ENCODE results near the gene RAB8B.

The RAB8B gene

DNA sequence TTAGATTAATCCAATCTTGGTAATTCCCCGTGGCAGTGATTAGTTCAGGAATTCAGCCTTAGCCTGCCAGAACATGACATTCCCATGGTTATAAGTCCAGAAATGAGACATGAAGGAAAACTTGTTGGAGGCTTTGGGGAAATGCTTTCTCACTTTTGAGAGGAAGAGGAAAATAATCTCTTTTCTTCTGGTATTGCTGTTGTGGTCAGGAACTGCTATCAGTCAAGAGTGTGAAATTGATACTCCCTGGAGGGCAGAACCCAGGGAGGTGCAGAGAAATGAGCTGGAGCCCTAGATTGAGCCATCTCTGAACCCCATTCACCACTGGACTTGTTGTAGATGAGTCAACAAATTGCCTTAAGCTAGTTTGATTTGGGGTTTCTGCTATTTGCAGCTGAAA, 49.4 kb downstream of the RAB8B start:
- no peak for DNase-seq

DNA sequence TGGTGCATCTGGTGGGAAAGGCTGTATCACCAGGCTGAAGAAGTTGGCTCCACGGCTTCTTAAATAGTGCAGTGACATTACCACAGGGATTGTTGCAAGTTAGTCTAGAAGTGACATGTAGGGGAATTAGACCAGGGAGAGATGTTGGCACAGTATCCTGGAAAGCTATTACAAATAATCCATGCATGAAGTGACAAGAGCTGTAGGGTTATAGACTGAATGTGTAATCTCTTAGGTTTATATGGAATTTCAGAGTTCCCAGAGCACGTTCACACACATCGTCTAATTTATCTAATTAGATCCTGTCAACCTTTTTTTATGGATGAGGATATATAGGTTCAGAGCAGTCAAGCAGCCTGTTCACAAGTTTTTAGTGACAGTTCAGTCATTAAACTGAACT, 50.7 kb downstream of the RAB8B start:
- DNase-seq = no peak

DNA sequence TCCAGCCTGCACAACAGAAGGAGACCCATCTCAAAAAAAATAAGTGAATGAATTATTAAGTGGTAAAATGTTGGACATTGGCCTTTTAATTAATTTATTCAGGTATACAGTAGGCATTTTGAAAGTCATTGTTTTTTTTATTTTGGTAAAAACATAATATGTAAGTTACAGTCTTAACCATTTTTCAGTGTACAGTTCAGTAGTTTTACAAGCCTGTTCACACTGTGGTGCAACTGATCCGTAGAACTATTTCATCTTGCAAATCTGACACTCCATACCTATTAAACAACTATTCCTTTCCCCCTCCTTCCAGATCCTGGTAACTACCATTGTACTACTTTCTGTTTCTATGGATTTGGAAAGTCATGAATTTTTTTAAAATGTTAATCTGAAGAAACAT, 51.9 kb downstream of the RAB8B start:
- DNase-seq = no peak

DNA sequence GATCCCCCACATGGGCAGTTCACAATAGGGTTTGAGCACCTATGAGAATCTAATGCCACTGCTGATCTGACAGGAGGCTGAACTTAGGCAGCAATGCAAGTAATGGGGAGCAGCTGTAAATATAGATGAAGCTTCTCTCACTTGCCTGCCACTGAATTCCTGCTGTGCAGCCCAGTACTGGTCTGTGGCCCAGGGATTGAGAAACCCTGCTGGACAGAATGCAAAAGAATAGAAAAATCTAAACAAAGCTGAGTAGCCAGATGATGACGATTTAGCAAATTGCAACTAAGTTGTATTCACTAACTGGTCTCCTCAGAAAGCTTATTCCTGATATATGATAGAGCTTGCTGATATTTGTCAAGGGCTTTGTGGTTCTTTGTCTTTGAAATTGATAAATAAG, 53.7 kb downstream of the RAB8B start:
- DNase-seq = no peak

DNA sequence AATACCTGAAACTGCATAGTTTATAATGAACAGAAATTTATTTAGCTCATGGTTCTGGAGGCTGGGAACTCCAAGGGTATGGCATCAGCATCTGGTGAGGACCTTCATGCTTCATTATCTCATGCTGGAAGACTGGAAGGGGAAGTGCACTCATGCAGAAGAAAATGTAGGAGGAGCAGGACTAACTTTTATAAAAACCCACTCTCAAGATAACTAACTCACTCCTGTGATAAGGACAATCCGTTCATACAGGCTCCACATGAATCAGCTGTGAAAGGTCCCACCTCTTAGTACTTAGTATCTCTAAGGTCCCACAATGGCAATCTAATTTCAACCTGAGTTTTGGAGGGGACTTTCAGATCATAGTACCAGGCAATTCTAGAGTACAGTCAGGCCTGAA, 54.4 kb downstream of the RAB8B start:
- no peak for DNase-seq

DNA sequence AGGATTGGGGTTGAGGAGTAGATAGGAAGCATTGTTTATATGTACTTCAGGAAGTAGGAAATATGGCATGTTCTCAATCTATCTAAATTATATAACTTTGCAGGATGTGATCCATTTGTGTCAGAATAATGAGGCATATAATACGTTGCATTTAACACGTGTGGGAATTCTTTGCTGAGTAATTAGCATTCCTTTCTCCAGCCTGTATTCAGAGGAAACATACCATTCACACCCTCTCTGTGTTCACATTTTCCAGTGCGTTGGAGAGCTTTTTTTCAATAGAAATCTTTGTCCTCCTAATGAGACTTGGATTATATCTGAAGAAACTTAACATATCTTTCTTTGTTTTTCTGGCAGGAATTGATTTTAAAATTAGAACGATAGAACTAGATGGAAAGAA, 55.0 kb downstream of the RAB8B start:
- DNase-seq = no peak

DNA sequence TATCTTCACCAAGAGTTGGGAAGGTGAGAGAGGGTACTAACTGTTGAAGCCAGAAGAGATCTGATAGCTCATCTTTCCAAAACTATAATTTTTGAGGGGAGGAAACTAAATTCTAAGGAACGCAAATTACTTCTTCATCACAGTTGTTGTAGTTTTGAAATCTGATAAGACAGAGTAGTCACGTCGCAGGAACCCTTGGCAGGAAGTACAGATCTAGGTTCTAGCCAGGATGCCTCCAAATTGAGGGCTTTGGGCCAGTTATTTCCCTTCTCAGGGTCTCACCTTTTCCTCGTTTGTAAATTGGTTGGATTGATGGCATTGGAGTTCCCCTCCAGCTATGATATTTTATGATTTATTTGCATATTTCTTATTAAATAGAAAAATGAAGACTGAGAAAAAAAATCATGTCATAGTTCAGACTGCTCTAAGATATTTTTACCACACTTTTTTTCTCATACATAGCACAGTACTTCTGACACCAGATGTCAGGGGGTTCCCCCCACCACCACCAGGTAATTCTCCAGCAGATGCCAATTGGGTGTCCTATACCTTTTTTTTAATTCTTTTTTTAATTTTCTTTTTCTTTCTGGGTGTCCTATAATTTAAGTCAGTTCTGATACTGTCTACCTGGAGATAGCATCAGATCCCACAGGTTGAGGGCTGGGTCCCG, 55.7 kb downstream of the RAB8B start:
- DNase-seq = no peak

DNA sequence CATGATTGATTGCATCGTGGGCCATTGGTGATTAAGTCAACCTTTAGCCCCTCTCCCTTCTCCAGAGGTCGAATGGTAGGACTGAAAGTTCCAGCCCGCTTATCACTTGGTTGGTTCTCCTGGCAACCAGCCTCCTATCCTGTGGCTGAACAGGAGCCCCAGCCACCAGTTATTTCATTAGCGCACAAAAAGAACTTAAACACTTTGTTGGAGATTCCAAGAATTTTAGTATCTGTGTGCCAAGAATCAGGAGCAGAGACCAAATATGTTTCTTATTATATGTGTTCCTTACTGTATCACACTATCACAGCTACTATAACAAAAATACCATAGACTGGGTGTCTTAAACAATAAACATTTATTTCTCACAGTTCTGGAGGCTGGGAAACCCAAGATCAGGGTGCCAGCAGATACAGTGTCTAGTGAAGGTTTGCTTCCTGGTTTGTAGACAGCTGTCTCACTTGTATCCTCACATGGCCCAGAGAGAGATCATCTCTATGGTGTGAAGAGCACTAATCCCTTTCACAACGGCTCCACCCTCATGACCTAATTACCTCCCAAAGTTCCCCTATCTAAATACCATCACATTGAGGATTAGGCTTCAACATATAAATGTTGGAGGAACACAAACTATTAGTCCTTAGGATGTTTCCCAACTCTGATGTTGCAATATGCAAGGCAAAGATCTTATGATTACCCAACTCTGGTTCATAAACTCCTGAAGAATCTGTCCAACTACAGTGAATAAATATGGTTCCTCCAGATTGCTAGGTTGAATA, 57.5 kb downstream of the RAB8B start:
- DNase-seq = no peak

DNA sequence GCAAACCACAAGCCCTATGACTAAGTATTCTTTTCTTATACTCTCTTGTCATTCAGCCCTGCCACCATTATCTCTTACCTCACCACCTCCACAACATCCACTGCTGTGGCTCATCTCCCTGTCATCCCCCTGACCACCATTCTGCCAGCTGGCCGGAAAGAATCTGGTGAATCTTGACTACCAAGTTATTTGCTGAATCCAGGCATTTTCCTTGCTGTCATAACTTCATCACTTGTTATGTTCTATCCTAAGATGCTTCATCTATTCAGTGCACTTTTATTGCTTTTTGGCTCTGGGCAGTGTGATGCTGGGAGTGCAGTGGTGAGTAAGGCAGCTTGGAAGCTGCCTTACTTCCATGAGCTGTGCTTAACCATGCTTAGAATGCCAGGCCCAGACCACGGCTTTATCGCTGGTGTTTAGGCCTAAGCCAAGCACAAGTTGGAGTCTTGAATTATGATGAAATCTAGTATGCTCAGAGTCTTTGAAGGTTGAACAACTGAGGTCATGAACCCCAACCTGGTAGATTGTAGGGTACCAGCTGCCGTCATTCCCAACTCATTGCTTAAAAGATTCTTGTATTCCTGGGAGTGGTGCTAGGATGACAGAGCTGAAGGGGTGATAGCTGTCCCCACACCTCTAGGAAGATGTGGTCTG, 61.0 kb downstream of the RAB8B start:
- no peak for DNase-seq

DNA sequence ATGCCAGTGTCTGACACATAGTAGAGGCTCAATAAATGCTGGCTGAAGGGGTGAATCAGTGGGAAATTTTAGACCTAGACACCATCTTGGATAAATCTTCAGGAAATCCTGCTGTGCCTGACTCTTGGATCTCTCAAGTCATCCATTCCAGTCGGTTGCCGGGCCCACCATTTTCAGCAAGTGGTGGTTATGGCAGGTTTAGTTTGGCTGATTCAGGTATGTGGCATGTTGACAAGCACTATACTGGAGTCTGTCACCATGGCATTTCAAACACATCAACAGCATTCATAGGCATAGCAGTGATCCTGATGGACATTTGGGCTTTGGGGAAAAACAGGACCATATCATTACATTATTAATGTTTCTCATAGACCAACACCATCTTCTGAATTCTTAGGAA, 62.3 kb downstream of the RAB8B start:
- DNase-seq = no peak

DNA sequence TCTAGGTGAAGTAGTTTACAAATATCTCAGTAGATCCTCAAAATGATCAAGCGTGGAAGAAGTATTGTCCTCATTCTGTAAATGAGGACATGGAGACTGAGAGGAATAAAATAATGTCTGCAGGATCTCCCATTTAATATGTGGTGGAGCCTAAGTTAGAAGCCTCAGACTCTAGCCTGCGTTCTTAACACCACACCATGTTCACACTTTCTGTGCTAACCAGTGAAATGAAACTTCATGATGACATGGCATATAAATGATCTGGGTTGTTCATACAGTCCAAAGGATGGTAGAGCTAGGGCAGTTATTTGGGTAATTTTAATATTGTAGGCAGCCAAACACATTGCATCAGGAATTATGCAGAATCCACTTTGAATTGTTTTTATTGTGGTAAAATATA, 62.9 kb downstream of the RAB8B start:
- no peak for DNase-seq

DNA sequence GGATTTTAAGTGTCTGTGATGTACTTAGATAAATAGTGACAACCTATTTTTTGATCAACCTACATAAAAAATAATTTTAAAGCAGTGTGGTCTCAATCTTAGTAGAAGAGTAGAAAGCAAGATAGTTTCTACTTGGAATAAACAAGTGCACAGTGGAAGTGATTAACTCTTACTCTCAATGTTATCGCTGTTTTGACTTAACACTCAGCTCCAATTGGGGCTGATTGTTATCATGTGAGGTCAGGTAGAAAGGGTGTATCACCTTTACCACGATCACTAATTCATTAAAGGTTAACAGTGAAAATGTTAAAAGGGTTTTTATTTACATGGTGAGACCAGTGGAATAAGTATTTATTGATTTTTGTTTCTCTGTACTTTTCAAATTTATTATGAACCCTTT, 65.6 kb downstream of the RAB8B start:
- no peak for DNase-seq

DNA sequence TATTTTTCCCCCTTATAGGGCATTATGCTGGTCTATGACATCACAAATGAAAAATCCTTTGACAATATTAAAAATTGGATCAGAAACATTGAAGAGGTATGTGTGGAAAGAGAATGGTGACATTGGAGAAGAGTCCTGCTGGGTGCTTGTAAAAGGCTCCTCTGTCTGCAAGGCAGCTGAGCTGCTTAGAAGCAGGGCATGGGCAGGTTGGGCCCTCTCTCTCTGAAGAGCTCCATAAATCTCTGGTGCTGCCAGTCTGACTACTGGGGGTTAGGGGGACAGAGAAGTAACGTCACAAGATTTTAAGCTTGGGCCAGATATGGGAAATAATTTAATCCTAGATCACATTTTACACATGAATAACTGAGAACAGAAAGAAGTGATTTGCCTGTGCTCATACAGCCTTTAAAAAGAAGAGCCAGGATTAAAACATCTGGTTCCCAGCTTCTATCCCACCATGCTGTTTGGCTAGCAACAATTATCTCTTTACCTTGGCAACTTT, 66.1 kb downstream of the RAB8B start:
- DNase-seq = no peak

DNA sequence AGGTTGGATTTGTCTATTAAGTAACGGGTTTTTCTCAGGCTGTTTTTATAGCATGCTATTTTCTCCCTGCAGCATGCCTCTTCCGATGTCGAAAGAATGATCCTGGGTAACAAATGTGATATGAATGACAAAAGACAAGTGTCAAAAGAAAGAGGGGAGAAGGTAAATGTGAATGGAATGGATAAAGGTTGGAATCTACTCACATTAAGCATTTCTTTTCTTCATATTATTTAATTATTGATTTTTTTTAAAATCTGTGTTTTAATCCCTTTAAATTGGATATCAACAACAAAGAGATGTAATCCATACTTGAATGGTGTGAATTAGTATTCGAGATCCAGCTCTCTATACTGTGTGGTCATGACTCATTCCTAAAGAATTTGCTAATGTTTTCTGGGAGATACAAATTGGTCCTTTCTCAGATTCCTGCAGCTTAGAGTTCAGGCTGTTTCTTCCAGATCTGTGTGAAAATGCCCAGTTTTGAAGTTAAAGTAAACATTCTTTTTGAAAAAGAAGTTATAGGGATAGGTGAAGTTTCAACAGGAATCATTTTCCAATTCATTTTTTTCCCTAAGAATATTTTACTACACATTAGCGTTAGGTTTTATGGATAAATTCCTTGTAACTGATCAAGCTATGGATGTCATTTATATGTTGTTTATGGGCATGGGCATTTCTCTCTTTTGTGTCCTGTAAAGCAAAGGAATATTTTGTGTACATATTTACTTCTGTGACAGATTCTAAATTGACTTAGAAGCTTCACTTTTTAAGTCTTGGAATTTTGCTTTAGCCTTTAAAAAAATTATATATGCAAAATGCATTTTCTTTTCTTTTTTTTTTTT, 67.2 kb downstream of the RAB8B start:
- no peak for DNase-seq

DNA sequence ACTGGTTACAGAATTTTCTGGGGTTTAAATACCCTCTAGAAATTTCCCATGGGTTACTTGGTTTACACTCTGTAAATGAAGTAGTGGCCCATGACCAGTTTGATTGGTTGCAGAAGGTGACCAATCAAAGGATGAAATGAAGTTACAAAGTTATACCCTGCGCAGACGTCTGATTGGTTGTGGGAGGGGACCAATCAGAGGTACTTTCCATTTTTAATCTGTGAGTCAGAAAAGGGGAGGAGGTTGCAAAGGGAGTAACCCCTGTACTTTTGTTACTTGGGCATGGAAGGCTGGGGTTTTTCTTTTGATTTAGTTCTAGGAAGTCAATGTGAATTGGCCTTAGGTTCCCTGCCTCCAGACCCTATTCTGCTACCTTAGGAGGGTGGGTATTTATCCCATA, 69.3 kb downstream of the RAB8B start:
- no peak for DNase-seq

DNA sequence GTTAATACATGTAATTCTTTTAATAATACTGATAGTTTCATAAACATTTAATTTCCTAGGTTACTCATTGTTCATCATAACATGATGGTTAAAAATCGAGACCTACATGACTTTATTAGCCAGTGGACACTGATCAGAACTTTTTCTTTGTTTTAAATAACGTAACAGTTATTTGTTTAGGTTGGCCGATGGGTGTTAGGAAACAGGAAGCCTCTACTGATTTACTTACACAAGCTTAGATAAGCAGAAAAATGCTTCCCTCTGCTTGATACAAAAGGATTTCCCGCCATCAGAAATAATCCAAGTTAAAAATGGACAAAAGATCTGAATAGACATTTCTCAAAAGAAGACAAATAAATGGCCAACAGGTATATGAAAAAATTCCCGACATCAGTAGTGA, 71.4 kb downstream of the RAB8B start:
- DNase-seq = no peak

DNA sequence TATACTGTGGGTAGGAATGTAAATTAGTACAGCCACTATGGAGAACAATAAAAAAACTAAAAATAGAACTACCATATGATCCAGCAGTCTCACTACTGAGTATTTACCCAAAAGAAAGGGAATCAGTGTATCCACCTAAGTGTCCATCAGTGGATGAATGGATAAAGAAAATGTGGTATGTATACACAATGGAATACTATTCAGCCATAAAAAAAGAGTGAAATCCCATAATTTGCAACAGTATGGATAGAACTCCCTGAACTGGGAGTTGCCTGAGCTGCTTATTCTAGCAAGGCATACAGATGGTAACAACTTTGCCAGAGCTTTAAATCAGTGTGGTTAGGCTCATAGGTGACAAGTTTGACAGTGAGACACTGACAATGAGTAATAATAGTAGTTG, 71.9 kb downstream of the RAB8B start:
- DNase-seq = no peak

DNA sequence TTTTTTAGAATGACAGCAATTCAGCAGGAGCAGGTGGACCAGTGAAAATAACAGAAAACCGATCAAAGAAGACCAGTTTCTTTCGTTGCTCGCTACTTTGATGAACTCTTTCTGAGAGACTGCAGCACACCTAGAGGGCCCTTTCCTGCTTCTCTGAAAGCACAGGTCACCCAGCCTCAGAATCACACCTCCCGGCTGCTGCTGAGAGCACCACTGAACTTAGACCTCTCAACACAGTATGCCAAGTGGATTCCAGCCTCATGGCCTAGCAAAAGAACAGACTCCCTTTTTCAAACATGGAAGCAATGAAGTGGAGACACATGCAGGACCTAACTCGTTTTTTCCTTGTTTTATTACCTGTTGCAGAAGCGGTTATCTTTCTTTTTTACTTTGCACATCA, 74.1 kb downstream of the RAB8B start:
- no peak for DNase-seq

DNA sequence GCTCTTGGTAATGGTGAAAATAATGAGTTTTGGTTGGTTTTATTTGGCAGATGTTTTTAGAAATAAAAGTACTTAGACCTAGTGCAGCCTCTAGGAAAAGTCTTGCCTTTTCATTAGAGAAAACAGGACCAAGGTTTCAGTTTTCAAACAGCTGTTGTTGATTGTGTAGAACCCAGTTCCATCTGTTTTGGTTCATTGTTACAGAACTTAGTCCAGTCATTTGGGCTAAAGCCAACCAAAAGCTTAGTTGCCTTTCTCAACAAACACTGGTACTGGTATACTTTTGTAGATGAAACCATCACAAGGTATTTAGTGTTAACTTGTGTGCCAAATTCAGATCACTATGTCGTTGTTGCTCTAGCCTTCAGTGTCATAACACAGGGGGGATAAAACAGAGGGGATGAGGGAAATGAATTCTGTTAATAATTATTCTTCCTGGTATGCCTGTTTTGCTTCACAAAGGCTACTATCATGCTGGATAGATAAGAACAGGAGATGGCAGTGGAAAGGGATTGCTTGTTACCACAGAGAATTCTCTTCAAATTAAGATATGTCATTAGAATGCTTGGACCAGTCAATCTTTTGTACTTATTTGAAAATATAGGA, 75.4 kb downstream of the RAB8B start:
- DNase-seq = no peak

DNA sequence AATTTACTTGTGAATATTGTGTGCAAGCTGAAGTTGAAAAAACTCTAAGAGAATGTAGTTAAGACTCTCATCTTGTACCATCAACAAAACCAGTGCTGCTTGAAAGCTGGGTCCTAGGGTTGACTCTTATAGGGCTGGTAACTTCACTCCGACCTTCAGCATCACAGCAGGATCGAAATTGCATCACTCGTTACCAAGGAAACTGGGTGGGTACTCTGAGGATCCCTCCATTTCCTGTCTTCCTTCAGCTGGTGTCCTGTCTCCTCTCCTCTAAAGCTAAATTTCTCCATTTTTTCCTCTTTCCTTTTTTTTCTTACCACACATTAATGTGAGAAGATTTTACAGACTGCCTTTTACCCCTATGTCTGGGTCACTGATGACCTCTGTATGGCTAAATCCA, 85.0 kb downstream of the RAB8B start:
- DNase-seq = no peak

DNA sequence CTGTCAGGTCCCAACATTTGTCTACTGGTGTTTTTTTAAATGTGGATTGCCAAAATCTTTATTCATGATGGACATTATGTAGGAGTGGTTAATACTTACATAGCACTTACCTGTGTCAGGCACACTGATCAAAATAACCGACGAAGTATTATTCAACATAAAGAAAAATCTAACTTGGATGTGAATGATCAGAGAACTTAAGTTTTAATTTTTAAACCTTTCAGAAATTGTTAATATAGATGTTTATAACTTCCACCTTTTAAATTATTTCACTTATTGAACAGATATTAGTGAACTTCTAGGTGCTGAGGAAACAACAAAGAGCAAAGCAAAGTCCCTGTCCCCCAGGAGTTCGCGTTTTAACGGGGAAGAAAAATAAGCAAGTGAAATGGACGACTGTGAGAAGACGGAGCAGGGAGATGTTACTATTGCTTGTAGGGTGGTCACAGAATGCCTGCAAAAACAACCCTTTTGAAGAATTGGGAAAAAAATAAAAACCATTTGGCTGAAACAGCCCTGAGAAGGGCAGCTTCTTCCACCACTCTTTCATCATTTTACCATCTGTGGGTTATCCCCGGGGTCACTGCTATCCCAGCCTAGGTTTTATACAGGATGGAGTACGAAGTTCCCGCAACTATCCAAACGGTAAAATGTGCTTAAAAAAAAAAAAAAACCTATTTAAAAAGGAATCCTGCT, 87.1 kb downstream of the RAB8B start:
- no peak for DNase-seq

Data from RPMI8226 (cell line).